ENCODE data around the gene LRRC49.
"Not testable (repeated sequence)": the region's sequence is repeated elsewhere in the genome, so short reads cannot be mapped to it uniquely, and the experiment has no call there.

The LRRC49 gene

GRCh38 chr15:70920981-70921696 is 28.5 kb downstream of the LRRC49 start:
- no peak for DNase-seq (ENCODE audit: low read depth, low spot score)

GRCh38 chr15:70922119-70922518 is 29.5 kb downstream of the LRRC49 start:
- DNase-seq (ENCODE audit: low read depth, low spot score), result no peak

DNA sequence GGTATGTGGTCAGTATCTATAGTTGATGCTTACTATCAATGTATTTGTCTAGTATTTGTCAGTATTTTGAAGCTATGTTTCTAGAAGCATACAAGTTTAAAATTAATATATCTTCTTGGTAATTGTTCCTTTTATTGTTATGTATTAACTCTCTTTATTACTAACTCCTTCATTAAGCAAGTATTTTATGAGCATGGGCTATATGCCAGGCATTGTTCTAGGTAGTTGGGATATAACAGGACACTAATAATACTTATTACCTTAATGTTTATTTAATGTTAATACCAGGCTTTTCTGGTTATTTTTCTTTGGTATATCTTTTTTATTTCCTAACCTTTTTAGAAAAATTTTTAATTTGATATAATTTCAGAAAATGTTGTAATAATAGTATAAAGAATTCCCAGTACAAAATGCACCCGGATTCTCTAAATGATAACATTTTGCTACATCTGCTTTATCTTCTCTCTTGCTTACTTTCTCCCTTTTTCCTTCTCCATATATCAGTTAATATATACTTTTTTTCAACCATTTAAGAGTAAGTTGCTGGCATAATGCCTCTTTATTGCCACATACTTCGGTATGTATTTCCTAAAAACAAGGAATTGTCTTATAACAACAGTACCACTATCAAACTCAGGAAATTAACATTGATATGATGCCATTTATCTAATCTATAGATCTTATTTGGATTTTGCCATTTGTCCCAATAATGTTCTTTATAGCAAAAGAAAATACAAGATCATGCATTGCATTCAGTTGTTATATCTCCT is 30.9 kb downstream of the LRRC49 start:
- no peak for DNase-seq (ENCODE audit: low read depth, low spot score)

DNA sequence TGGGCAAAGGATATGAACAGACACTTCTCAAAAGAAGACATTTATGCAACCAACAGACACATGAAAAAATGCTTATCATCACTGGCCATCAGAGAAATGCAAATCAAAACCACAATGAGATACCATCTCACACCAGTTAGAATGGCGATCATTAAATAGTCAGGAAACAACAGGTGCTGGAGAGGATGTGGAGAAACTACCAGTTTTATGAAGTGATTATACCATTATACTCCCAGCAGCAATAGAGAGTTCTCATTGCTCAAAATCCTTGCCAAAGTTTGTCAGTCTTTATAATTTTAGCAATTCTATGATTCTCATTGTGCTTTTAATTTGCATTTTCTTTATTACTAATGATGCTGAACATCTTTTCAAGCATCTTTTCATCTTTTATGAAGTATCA is 34.3 kb downstream of the LRRC49 start:
- not testable (repeated sequence) for DNase-seq (ENCODE audit: low read depth, low spot score)

DNA sequence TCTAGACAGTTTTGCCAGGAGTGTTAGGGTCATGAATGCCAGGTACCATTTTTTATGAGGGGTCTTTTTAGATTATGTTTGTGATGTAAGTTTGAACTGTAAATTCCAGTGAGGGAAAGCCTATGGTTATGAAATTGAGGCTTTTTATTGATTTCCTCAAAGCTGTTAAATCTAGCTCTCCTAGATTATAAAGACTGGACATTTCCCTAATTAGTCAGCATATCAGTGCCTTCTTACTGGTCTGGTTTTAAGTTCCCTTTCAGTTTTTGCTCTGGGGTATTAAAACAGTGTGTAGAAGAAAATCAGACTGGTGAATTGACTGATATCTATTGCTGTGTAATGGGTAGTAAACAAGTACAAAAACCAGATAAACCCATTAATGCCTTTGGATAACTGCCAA is 39.2 kb downstream of the LRRC49 start:
- DNase-seq (ENCODE audit: low read depth, low spot score), result no peak

DNA sequence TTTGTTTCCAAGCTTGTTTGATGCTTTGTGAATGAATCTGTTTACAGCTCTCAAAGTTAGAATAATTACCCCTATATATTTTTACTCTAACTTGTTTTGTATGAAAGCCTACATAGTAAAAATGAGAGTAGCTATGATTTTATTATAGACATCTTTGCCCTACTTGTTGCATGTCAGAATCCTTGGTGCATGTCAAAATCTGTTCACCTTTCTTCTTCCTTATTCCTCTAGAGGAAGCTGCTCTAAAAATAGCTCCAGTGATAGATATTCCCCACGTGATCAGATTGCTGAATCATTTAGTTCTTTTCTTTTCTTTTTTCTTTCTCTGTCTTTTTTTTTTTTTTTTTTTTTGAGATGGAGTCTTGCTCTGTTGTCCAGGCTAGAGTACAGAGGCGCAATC is 39.8 kb downstream of the LRRC49 start:
- no peak for DNase-seq (ENCODE audit: low read depth, low spot score)

DNA sequence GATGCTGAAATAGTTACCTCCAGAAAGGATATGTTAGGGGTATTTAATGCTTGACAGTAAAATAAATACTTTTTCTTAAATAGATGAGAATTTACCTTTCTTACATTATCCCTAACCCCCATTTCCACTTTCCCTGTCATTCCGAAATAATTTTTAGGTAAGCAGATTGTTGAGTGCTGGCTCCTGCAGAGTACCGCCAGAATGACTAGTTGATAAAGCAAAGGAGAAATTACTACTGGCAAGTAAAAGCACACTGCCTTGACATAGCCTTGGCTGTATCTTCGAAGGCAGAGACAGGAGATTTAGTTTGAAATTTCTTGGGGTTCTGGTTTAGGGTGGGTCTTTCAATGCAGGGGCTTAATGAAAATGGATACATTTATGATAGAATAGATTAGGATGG is 40.8 kb downstream of the LRRC49 start:
- no peak for DNase-seq (ENCODE audit: low read depth, low spot score)

DNA sequence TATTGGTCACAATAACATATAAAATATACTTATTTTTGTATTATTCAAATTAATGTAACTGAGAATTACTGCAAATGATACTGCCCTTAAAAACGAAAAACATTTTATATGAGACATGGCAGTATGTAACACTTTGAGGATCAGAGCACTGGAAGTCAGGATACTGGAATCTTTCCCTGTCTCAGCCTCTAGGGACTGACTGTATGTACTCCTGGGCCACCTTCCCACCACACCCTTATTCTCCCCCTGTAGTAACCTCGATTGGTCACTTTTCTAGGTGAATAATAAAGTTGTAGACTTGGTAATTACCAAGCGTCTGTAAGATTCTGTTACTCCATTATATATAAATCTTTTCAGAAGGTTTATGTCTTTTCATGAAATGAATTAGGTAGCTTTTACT is 43.0 kb downstream of the LRRC49 start:
- DNase-seq (ENCODE audit: low read depth, low spot score), result no peak

GRCh38 chr15:70936326-70936725 is 43.7 kb downstream of the LRRC49 start:
- no peak for DNase-seq (ENCODE audit: low read depth, low spot score)

DNA sequence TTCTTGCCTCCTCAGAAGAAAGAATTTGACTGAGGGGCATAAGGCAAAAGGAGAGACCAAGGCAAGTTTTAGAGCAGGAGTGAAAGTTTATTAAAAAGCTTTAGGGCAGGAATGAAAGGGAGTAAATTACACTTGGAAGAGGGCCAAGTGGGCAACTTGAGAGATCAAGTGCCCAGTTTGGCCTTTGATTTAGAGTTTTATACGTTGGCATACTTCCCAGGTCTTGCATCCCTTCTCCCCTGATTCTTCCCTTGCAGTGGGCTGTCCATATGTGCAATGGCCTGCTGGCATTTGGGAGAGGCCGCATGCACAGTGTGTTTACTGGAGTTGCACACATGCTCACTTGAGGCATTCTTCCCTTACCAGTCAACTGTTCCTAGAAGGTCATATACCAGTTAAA is 50.7 kb downstream of the LRRC49 start:
- not testable (repeated sequence) for DNase-seq (ENCODE audit: low read depth, low spot score)

DNA sequence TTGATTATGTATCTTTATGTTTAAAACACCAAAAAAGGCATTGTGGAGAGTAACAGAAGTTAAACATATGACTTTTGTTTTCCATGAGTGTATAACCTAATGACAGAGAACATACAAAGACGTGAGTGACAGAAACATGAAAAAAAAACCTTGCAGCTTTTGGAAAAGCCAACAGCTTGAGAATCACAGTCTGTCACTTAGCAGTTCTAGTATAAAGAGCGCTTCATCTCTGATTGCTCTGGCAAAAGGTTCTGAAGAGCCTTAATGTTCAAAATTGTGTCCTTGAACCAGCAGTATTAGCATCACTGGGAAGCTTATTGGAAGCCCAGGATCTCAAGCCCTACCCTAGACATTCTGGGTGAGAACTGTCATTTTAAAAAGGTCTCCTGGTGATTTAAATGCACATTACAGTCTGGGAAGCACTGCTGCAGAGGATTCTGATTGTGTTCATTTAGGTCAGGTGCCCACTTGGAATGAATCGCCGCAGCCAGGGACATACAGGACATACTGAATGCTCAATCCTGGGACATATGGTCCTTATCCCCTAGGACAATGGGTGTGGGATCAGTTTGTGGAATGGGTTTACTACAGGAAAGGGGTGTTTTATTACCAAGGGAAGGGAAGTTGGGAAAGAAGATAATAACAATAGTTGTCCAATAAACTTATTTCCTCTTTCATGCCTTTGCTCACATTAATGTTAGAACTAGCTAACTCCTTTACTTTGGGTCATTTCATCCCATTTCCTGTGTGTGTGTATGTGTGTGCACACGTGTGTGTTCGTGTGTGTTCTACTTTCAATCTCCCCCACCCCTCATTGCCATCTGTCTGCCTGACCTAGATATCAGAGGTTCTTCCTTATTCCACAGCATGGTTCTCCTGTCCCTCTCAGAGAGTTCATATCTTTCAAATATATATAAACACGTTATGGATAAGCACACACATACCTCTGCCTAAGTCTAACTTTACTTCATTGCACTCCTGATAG is 55.0 kb downstream of the LRRC49 start:
- no peak for DNase-seq (ENCODE audit: low read depth, low spot score)

- no peak for DNase-seq (ENCODE audit: low read depth, low spot score)
These were observed 58.3 kb downstream of the LRRC49 start for GRCh38 chr15:70950953-70951352.

GRCh38 chr15:70954171-70954570 is 61.5 kb downstream of the LRRC49 start:
- DNase-seq (ENCODE audit: low read depth, low spot score), result no peak

GRCh38 chr15:70954733-70955132 is 62.1 kb downstream of the LRRC49 start:
- DNase-seq (ENCODE audit: low read depth, low spot score), result no peak

DNA sequence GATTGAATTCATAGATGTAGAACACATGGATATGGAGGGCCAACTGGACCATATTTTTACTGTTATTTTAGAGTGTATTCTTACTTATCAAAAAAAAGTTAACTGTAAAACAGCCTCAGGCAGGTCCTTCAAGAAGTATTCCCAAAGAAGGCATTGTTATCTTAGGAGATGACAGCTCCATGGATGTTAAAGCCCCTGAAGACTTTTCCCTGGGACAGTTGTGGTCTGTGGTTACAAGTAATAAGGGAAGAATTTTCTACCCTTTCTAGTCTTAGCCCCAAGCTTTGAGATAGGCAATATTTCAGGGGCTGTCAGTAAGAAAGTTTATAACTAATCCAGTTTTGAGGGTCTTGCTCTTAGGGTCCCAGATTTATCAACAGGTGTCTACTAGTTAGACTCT is 62.5 kb downstream of the LRRC49 start:
- no peak for DNase-seq (ENCODE audit: low read depth, low spot score)

DNA sequence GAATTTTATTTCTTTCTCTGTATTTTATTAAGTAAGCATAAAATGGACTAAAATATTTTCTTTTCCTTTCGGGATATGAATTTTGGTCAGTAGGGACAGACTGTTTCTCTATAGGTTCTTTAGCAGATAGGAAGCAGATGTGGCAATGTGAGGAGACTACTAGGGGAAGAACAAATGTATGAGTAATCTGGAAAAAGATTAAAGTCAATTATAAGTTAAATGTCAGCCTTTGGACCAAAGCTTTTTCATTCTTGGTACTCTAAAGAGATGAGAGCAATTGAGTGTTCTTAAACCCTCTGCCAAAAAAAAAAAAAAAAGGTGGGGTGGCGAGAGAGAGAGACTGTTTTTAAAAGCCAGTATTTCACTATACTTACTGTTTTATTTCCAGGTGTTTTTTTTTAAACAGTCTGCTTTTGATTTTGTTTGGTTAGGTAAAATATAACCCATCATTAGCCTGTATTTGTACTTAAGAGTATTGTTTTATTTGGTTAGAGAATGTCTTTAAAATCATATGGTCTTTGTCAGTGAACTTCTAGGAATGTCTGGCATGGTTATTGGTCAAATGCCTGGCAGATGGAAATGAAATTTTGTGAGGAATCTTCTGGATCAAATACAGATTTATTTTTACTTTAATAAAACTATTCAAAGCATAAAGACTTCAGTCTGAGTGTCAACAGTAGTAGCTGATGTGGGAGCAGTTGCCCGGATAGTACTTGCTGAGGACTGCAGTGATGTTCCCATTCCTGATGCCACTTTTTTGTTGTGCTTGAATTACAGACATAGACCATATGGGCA is 63.8 kb downstream of the LRRC49 start:
- DNase-seq (ENCODE audit: low read depth, low spot score), result no peak

- no peak for DNase-seq (ENCODE audit: low read depth, low spot score)
These were observed 69.5 kb downstream of the LRRC49 start for GRCh38 chr15:70962084-70962483.

GRCh38 chr15:70963199-70963598 is 70.6 kb downstream of the LRRC49 start:
- DNase-seq (ENCODE audit: low read depth, low spot score), result no peak

DNA sequence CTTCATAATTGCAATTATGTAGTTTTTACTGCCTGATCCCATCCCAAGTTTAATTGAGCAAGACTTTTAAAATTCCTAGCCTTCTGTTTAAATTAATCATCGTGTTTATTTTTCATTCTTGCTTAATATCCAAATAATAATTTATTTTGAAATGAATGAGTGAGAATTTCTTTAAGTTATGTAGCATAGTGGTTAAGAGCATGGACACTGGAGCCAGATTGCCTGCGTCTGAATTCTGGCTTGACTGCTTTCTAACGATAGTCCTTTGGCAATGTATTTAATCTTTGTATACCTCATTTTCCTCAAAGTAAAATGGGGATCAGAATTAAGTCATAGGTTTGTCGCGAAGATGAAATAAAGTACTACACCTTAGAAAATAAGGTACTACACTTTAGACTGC is 71.4 kb downstream of the LRRC49 start:
- no peak for DNase-seq (ENCODE audit: low read depth, low spot score)

- no peak for DNase-seq (ENCODE audit: low read depth, low spot score)
These were observed 72.1 kb downstream of the LRRC49 start for GRCh38 chr15:70964686-70965085.

GRCh38 chr15:70967646-70968045 is 75.0 kb downstream of the LRRC49 start:
- DNase-seq (ENCODE audit: low read depth, low spot score), result no peak

All from brain pericyte (primary cell).